Measurements from ENCODE around the gene HERC5.
A peak's percentile ranks its signal among the peaks of the same experiment; 100 is the strongest.

Gene HERC5

DNA sequence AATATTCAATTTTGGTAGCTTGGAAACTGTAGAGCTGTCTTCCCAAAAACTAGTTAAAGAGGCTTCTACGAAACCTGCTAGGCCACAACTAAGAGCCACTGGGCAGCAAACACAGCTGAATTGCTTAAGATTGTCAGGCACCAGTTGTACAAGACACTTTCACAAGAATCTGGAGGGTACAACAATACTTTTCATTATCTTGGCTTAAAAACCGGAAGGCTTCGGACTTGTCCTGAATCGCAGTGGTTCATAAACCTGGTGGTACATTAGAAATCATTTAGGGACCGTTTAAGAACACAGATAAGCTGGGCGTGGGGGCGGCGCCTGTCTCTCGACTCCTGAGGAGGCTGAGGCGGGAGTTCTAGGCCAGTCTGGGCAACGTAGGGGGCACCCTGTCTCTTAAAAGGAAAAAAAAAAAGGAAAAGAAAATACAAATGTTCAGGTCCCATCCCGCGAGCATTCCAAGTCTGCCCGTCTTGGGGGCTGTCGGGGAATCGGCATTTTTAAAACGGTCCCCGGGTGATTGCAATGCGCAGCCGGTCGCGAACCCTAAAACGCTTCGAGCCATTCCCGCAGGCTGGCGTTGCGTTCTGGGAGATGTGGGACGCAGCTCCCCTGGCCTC lies 65.9 kb downstream of the HERC5 start:
- DNase-seq (ENCODE audit: low read depth), result peak; percentile 16

DNA sequence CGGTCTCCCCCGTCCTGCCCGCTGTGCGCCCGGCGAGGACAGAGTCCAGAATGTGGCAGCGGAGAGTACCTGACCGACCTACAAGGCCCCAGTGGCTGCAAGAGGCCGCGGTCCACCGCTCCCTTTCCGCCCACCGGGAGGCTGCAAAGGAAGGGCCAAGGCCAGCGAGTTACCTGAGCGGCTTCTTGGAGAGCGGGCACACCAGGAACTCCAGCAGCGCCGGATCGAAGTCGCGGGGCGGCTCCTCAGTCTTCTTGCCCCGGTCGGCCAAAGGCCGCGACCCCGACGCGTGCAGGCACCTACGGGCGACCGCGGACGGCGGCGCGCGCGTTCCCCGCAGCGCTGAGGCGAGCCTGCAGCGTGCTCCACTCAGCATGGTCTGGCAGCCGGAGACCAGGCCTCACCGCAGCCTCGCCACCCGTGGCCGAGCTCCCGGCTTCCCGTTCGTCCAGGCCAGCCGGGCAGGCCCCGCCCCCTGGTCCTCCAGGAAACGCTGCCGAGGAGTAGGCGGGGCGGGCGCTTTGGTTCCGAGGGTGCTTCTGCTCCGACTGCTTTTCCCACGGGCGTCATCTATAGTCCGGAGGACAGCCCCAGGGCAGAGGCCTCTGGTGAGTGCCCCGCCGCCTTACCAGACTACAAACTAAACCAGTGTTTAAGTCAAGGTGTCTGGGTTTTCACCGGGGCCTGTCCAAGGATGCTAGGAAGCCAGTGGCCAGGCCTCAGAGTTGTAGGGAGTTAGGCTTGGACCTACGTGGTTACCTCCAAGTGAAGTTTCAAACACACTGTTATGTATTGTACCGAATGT lies 66.6 kb downstream of the HERC5 start, which contains the start of gene PYURF:
Gene PYURF (minus strand): TSS at position 452 of the 805 bp plus-strand sequence. CDS start 76 bp downstream, at position 376.
- peak; percentile 66 for DNase-seq (ENCODE audit: low read depth)

DNA sequence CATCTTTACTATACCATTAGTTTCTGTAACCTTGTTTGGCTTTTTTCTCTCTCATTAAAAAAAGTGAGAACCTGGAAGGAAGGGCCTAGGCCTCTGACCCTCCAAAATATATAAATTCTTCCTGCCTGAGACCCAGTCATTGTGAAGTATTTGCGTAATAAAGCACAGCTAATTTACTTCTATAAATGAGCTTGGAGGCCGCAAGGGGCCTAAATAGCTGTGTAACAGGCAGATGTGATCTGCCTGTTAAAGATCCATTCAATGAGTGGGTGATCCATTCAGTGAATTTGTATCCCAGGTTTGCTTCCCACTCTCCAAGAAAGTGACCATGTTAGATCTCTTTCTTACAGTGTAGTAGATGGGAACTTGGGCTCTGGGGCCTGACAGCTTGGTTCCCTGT lies 67.3 kb downstream of the HERC5 start:
- no peak for DNase-seq (ENCODE audit: low read depth)

DNA sequence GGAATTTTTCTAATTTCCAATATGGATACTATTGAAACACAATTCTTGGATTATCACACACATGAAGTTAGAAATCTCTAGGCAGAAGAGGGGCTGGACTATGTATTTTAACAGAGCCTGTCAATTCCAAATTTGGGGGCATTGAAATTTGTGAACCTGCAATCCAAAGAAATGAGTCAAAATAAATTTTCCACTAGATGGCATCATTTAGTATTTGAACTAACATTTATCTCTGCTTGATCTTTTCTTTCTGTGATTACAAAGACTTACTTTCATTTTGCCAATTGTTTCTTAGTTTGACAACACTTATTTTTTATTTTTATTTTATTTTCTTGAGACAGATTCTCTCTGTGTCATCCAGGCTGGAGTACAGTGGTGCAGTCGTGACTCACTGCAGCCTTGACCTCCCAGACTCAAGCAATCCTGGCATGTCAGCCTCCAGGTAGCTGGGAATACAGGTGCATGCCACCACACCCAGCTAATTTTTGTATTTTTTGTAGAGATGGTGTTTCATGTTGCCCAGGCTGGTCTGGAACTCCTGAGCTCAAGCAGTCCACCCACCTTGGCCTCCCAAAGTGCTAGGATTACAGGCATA lies 69.4 kb downstream of the HERC5 start:
- no peak for DNase-seq (ENCODE audit: low read depth)

DNA sequence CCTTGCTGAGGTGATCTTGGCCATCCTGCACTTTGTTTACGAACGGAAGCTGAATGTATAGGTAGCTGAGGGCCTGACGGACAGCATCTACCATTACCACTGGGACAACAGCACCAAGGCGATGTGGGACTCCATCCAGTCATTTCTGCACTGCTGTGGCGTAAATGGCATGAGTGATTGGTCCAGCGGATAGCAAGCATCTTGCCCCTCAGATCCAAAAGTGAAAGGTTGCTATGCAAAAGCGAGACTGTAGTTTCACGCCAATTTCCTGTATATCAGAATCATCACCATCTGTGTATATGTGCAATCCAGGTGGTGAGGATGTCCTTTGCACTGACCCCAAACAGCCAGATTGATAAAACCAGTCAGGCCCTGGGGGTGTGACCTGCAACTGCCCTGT lies 70.9 kb downstream of the HERC5 start:
- no peak for DNase-seq (ENCODE audit: low read depth)

DNA sequence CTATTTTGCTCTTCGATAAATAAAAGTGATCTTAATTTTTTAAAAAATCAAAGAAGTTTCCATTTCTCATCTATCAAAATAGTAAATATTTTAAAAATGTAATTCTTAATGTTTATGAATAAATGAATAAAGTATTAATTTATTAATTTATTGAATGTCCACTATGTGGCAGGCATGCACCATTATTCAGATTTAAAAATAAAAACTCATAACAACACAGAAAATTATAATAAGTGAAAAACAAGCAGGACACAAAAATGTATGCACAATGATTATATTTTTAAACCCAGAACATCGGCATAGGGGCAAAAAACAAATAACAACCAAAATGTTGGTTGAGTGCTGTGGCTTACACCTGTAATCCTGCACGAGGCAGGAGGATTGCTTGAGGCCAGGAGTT lies 71.9 kb downstream of the HERC5 start:
- no peak for DNase-seq (ENCODE audit: low read depth)

DNA sequence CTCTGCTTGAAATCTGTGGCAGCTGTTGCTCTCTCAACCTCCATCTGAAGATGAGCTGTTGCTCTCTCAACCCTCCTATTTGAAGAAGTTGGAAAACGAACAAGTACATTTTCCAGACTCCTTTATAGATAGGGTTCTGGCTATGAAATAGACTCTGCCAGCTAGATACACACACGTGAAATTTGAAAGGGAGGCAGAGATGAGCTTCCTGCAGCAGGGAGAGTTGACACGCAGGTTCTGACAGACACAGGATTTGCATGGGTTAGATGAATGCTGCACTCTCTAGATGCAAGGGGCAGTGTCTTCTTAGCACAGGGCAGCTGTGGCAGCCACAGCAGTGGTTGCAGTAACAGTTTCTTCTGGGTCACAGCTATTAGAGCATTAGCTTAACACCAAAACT lies 74.6 kb downstream of the HERC5 start:
- DNase-seq (ENCODE audit: low read depth), result no peak

DNA sequence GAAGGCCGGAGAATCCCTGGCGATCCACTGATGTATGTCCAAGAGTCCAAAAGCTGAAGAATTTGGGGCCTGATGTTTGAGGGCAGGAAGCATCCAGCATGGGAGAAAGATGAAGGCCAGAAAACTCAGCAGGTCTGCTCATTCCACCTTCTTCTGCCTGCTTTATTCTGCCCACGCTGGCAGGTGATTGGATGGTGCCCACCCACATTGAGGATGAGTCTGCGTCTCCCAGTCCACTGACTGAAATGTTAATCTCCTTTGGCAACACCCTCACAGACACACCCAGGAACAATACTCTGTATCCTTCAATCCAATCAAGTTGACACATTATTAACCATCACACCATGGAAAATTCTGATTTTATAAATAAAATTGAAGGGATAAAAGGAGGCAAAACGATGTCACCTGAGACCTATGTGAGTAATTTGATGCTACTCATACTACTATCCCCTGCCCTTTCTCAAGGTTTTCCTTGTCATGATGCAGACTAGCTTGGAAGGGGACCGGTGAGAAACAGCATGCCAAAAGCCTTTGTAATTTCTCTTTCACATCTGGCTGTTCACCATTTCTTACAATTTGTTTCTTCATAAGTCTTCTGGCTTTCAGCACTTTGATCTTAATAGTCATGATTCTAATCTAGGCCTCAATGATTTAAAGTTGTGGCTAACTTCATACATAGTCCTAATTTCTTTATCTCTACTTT lies 76.3 kb downstream of the HERC5 start:
- DNase-seq (ENCODE audit: low read depth), result no peak

DNA sequence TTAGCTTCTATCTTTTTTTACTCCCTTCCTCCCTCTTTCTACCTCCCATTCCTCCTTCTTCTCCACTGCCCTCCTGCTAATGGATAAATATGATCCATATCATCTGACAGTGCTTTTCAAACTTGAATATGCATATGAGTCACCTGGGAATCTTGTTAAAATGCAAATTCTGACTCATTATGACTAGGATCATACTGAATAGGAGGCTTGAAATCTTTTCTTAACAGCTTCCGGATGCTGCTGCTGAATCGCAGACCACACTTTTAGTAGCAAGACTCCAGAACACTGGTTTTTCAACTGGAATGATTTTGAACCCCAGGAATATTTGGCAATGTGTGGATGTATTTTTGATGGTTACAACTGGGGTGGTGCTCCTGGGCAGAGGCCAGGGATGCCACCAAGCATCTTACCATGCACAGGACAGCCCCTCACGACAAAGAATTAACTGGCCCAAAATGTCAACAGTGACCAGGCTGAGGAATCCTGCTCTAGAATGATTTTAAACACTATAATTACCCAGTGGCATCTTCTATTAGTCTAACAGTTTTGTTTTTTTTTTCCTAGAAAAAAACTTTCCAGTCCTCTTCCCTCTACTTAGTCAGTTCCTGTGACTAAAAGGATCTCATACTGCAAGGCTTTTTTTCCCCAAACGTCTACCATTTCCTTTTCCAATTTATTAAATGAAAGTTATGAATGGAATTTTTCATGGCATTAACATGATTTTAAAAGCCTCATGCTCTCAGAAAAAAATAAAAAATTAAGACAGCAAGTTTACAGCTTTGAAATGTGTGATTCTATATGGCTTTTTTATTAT lies 77.2 kb downstream of the HERC5 start:
- no peak for DNase-seq (ENCODE audit: low read depth)

DNA sequence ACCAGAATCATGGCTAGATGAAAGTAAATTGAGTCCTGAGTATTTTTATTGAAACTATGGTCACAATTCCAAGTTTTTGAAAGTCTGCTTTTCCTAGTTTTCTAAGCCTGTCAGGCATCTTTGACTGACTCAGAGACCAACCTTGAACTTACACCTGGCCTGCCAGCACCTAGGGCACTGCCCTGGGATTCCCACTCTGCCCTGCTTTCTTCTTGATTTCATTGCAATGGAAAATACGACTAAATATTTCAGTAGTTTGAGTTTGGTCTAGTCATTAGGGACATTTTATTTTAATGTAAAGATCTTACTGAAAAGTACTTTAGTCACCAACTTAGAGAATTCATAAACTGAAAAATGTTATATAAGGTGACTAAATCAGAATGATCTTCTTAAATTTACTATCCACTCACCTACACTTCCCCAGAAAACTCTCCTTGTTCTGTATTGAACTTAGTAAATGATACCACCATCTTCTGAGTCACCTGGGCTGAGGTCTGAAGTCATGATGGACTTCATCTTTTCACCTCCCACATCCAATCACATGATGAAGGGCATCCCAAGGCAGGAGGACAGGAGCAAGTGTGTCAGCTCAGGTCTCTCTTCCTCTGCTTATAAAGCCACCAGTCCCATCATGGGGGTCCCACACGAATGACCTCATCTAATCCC lies 78.3 kb downstream of the HERC5 start:
- no peak for DNase-seq (ENCODE audit: low read depth)

DNA sequence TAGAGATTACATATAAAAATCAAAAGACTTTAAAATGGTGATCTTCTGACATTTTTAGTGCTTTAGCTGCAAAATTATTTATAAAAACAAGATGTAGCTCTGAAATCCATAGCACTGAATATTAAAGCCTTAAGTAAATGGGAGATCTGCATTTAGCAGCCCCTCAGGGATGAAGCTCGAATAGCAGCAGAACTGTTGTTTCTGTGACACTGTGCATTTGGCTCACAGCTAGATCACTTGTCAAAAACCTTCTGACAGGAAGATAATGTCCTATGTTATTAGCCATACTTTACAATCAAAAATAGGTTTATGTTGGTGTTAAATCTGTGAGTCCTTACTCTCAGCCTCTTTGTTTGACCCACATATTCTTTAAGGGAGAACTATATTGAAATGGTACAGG lies 80.8 kb downstream of the HERC5 start:
- DNase-seq (ENCODE audit: low read depth), result no peak

DNA sequence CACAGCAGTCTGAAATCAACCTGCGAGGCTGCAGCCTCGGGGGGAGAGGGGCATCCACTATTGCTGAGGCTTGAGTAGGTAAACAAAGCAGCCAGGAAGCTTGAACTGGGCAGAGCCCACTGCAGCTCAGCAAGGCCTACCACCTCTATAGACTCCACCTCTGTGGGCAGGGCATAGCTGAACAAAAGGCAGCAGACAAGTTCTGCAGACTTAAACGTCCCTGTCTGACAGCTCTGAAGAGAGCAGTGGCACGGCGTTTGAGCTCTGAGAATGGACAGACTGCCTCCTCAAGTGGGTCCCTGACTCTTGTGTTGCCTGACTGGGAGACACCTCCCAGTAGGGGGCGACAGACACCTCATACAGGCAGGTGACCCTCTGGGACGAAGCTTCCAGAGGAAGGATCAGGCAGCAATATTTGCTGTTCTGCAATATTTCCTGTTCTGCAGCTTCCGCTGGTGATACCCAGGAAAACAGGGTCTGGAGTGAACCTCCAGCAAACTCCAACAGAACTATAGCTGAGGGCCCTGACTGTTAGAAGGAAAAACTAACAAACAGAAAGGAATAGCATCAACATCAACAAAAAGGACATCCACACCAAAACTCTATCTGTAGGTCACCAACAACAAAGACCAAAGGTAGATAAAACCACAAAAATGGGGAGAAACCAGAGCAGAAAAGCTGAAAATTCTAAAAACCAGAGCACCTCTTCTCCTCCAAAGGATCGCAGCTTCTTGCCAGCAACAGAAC lies 82.6 kb downstream of the HERC5 start:
- peak; percentile 61 for DNase-seq (ENCODE audit: low read depth)

DNA sequence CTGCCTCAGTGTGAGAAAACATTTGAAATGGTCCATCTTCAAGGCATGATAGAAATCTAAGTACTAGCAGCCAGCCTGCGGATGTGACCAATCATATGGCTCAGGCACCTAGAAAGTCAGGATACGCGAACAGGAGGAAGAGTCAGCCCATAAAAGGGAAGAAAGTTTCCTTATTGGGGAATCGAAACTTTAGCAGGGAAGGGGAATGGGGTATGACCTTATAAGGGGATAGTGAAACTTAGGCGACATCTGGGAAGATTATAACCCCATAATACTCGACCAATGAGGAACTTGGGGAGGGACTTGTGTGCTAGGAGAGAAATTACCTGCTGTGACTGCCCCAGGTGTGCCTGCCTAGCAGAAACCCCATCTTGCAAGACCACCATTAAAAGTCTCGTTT lies 92.9 kb downstream of the HERC5 start:
- DNase-seq (ENCODE audit: low read depth), result no peak
